CD4-positive, alpha-beta T cell (primary cell): Measurements from ENCODE around the gene GSG1L. TPM values are rescaled to one million over a fixed set of nuclear protein-coding genes. Genes with fewer than 3 reads are reported as not detected.

ENCODE experiments used
- ATAC-seq: fragments of 200-7000 bp; cut with Tn5 transposase; one replicate; pipeline ENCODE4 v1.10.0; 2022; ENCODE audit warnings: mild to moderate bottlenecking; ENCODE audit not compliant: poor library complexity
- CTCF ChIA-PET: fragments of 350-600 bp; sonication (Branson Sonifier 250); formaldehyde crosslinking; loops from one replicate; lab custom pipeline; 2021; ENCODE audit warnings: antibody characterized with exemption, inconsistent platforms; lab: Charles Lee
- POLR2A ChIA-PET: fragments of 350-600 bp; sonication (Branson Sonifier 250); formaldehyde crosslinking; loops from one replicate; lab custom pipeline; 2021; ENCODE audit warnings: antibody characterized with exemption, inconsistent platforms; lab: Charles Lee
- DNase-seq, 14 experiments: peaks; one replicate each; pipeline ENCODE4 v3.0.0-alpha.2; 2013 to 2020; ENCODE audit warnings: mixed read lengths in 2 of 14
- H3K27ac ChIP-seq, 2 donors: one replicate each; pipeline versions ENCODE4 v1.5.1 to v1.7.0; 2013; ENCODE audit warnings: low read length in 2 of 2, low read depth in 1 of 2, mild to moderate bottlenecking in 1 of 2
- H3K27me3 ChIP-seq, 2 experiments: 1 replicate in 1 of 2; 2 replicates in 1 of 2; pipeline versions ENCODE4 v1.6.1 to v1.7.0; 2013; ENCODE audit warnings: low read length in 2 of 2, control low read depth in 1 of 2, mild to moderate bottlenecking in 1 of 2, moderate library complexity in 1 of 2; ENCODE audit not compliant: insufficient read depth in 2 of 2, control insufficient read depth in 1 of 2
- H3K36me3 ChIP-seq: one replicate; pipeline ENCODE4 v1.6.1; 2013; ENCODE audit warnings: low read length, control low read depth; ENCODE audit not compliant: insufficient read depth
- H3K4me1 ChIP-seq: one replicate; pipeline ENCODE4 v1.6.1; 2013; ENCODE audit warnings: low read length, control low read depth; ENCODE audit not compliant: insufficient read depth
- H3K4me3 ChIP-seq: one replicate; pipeline ENCODE4 v1.5.1; 2013; ENCODE audit warnings: mild to moderate bottlenecking, low read length, moderate library complexity
- H3K9me3 ChIP-seq, 2 experiments: 1 replicate in 1 of 2; 2 replicates in 1 of 2; pipeline versions ENCODE4 v1.6.1 to v1.7.0; 2013; ENCODE audit warnings: low read length in 2 of 2, mild to moderate bottlenecking in 2 of 2, control low read depth in 1 of 2, moderate library complexity in 1 of 2; ENCODE audit not compliant: control insufficient read depth in 1 of 2, insufficient read depth in 1 of 2
- H3K27ac Mint-ChIP-seq: one replicate; pipeline ENCODE4 v1.8.0; 2020; ENCODE audit warnings: mixed read lengths
- H3K27me3 Mint-ChIP-seq: one replicate; pipeline ENCODE4 v1.8.0; 2021; ENCODE audit warnings: mixed read lengths
- H3K36me3 Mint-ChIP-seq: one replicate; pipeline ENCODE4 v1.8.0; 2021; ENCODE audit warnings: low read depth, mixed read lengths
- H3K4me1 Mint-ChIP-seq: one replicate; pipeline ENCODE4 v1.8.0; 2021; ENCODE audit warnings: low read depth, mixed read lengths
- H3K4me3 Mint-ChIP-seq: one replicate; pipeline ENCODE4 v1.8.0; 2020; ENCODE audit warnings: mild to moderate bottlenecking, mixed read lengths
- H3K9me3 Mint-ChIP-seq: one replicate; pipeline ENCODE4 v1.8.0; 2020; ENCODE audit warnings: mixed read lengths
- CTCF ChIP-seq: fragments of 200-600 bp; IDR thresholded peaks from one replicate; pipeline ENCODE4 v1.8.0; 2022; ENCODE audit warnings: antibody characterized with exemption, mild to moderate bottlenecking
- intact Hi-C, 2 experiments: fragments of 100-400 bp; cut with DNase I in 1 of 2; cut with micrococcal nuclease in 1 of 2; formaldehyde crosslinking; loops; one replicate each; pipeline versions ENCODE4 v1.15.1 to v1.9.0; 2023 to 2025; cut with DNase I, micrococcal nuclease
- total RNA-seq, 174 experiments: library from RNA in 2 of 174; stranded (reverse) in 2 of 174; gene quantifications; one replicate each; pipeline ENCODE4 v1.2.3 and lab custom pipeline; 2021 to 2026

The GSG1L gene
- total RNA-seq, 2 experiments from 2014 or later: not detected

GRCh38 chr16:27849621-27850020, 213.9 kb downstream of the GSG1L start:
- Histone ChIP-seq H3K27ac (no peak overlapping the region), H3K9me3 (no peaks in the 10 kb centered on the region), H3K4me1 (no peaks in the 10 kb centered on the region), H3K4me3 (no peak overlapping the region), H3K27me3 (peaks cover 15 to 26% of the 10 kb centered on the region in 2 experiments), H3K36me3 (no peaks in the 10 kb centered on the region)
- intact Hi-C loops: no loop called here
- TF ChIP-seq CTCF: no peak
- DNase-seq: no peak
- CTCF ChIA-PET: no interaction called here
- no peaks in the 10 kb centered on the region for H3K9me3 Mint-ChIP-seq
- H3K4me3 Mint-ChIP-seq: no peak overlapping the region
- H3K27ac Mint-ChIP-seq: no peak overlapping the region
- H3K36me3 Mint-ChIP-seq: no peaks in the 10 kb centered on the region
- ATAC-seq: no peak
- H3K4me1 Mint-ChIP-seq: no peaks in the 10 kb centered on the region
- POLR2A ChIA-PET: no interaction called here
- H3K27me3 Mint-ChIP-seq: peaks cover 69% of the 10 kb centered on the region

GRCh38 chr16:27847030-27847550, 216.4 kb downstream of the GSG1L start:
- H3K4me1 ChIP-seq: no peaks in the 10 kb centered on the region
- no peak overlapping the region for H3K4me3 Mint-ChIP-seq
- ChIA-PET CTCF (no interaction called here), POLR2A (no interaction called here)
- no peak for DNase-seq
- ATAC-seq: no peak
- H3K27ac ChIP-seq: no peak overlapping the region
- H3K27me3 Mint-ChIP-seq: peaks cover 62% of the 10 kb centered on the region
- no peak overlapping the region for H3K27ac Mint-ChIP-seq
- peaks cover 10% of the 10 kb centered on the region in 2 experiments for H3K27me3 ChIP-seq
- H3K4me1 Mint-ChIP-seq: no peaks in the 10 kb centered on the region
- no peak overlapping the region for H3K4me3 ChIP-seq
- intact Hi-C loops: no loop called here
- no peaks in the 10 kb centered on the region for H3K9me3 Mint-ChIP-seq
- H3K36me3 Mint-ChIP-seq: no peaks in the 10 kb centered on the region
- TF ChIP-seq CTCF: no peak
- no peaks in the 10 kb centered on the region for H3K9me3 ChIP-seq
- no peaks in the 10 kb centered on the region for H3K36me3 ChIP-seq

GRCh38 chr16:27844826-27845225, 218.7 kb downstream of the GSG1L start:
- H3K4me3 Mint-ChIP-seq: no peak overlapping the region
- no peak overlapping the region for H3K27ac ChIP-seq
- H3K36me3 Mint-ChIP-seq: no peaks in the 10 kb centered on the region
- peaks cover 42% of the 10 kb centered on the region for H3K27me3 Mint-ChIP-seq
- ATAC-seq (no peak), DNase-seq (no peak)
- no peaks in the 10 kb centered on the region for H3K9me3 Mint-ChIP-seq
- no peak overlapping the region for H3K27ac Mint-ChIP-seq
- no peaks in the 10 kb centered on the region for H3K4me1 Mint-ChIP-seq
- intact Hi-C loops: no loop called here
- ChIA-PET CTCF (no interaction called here), POLR2A (no interaction called here)
- H3K27me3 ChIP-seq: peaks cover 5 to 6% of the 10 kb centered on the region in 2 experiments
- no peaks in the 10 kb centered on the region for H3K36me3 ChIP-seq
- H3K9me3 ChIP-seq: no peaks in the 10 kb centered on the region
- TF ChIP-seq CTCF: no peak
- H3K4me1 ChIP-seq: no peaks in the 10 kb centered on the region
- no peak overlapping the region for H3K4me3 ChIP-seq
